Measurements from ENCODE around the gene C10orf95.
"Not testable (repeated sequence)": the region's sequence is repeated elsewhere in the genome, so short reads cannot be mapped to it uniquely, and the experiment has no call there.

C10orf95 gene

GRCh38 chr10:102457591-102458150, 6.3 kb upstream of the C10orf95 start:
- H3K4me2 ChIP-seq (ENCODE audit: low read length): no peak overlapping the region
- H3K36me3 ChIP-seq (ENCODE audit: control insufficient read depth, low read length): peaks cover 26% of the 10 kb centered on the region
- no peaks in the 10 kb centered on the region for H3K9me2 ChIP-seq (replicated peaks; ENCODE audit: control insufficient read depth, low read length)
- H3K4me3 ChIP-seq (ENCODE audit: low read length): no peak overlapping the region
- no peaks in the 10 kb centered on the region for H3K27me3 ChIP-seq (ENCODE audit: control insufficient read depth, low read length)
- peaks cover 21% of the 10 kb centered on the region for H3K79me2 ChIP-seq (ENCODE audit: control insufficient read depth, low read length)
- TF ChIP-seq CTCF (IDR thresholded peaks at IDR 0.05; ENCODE audit: low read depth, low read length, poor library complexity, severe bottlenecking): no peak
- no peak for TF ChIP-seq EZH2phosphoT487 (IDR thresholded peaks at IDR 0.05; ENCODE audit: borderline replicate concordance, low read length)
- H4K20me1 ChIP-seq (ENCODE audit: control insufficient read depth, insufficient read depth, low read depth, low read length): 0 out of 2 replicates have a peak, but pooled peaks cover under 1% of the 10 kb centered on the region
- peaks cover 25% of the 10 kb centered on the region for H3K4me1 ChIP-seq (ENCODE audit: control insufficient read depth, low read length)
- H3F3A ChIP-seq (ENCODE audit: control insufficient read depth, insufficient read depth): peaks cover 18% of the 10 kb centered on the region
- H3K9me3 ChIP-seq (ENCODE audit: control insufficient read depth, insufficient read depth, low read length): no peaks in the 10 kb centered on the region
- no peak overlapping the region for H3K27ac ChIP-seq (ENCODE audit: low read depth, low read length)

DNA sequence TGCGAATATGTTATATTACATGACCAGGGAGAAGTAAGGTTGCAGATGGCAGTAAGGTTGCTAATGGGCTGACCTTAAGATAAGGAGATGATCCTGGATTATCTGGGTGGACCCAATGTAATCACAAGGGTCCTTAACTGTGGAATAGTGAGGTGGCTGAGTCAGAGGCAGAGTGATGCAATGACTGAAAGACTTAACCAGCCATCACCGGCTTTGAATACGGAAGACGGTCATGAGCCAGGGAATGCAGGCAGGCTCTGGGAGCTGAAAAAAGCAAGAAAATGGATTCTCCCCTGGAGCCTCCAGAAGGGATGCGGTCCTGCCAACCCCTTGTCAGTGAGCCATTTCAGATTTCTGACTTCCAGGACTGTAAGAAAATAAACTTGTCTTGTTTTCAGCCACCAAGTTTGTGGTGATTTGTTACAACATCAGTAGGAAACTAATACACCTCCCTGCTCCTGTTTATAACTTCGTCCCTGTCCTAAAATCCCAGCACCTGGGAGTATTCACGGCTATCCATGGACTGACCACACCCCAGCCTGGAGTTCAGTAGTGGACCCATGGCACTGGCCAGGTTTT, 4.6 kb upstream of the C10orf95 start:
- Histone ChIP-seq H3K4me3 (ENCODE audit: low read length) (no peak overlapping the region), H3K4me1 (ENCODE audit: control insufficient read depth, low read length) (peaks cover 24% of the 10 kb centered on the region), H3K36me3 (ENCODE audit: control insufficient read depth, low read length) (peaks cover 43% of the 10 kb centered on the region), H4K20me1 (ENCODE audit: control insufficient read depth, insufficient read depth, low read depth, low read length) (peaks cover 3% of the 10 kb centered on the region; the same call in 1 of the 2 replicates), H3K9me2 (replicated peaks; ENCODE audit: control insufficient read depth, low read length) (no peaks in the 10 kb centered on the region), H3K79me2 (ENCODE audit: control insufficient read depth, low read length) (peaks cover 22% of the 10 kb centered on the region), H3K9me3 (ENCODE audit: control insufficient read depth, insufficient read depth, low read length) (no peaks in the 10 kb centered on the region), H3F3A (ENCODE audit: control insufficient read depth, insufficient read depth) (peaks cover 12% of the 10 kb centered on the region), H3K27me3 (ENCODE audit: control insufficient read depth, low read length) (no peaks in the 10 kb centered on the region), H3K4me2 (ENCODE audit: low read length) (no peak overlapping the region), H3K27ac (ENCODE audit: low read depth, low read length) (no peak overlapping the region)
- TF ChIP-seq EZH2phosphoT487 (IDR thresholded peaks at IDR 0.05; ENCODE audit: borderline replicate concordance, low read length) (no peak), CTCF (IDR thresholded peaks at IDR 0.05; ENCODE audit: low read depth, low read length, poor library complexity, severe bottlenecking) (no peak)

GRCh38 chr10:102454662-102455487, 3.5 kb upstream of the C10orf95 start:
- Histone ChIP-seq H3F3A (ENCODE audit: control insufficient read depth, insufficient read depth) (peaks cover 12% of the 10 kb centered on the region), H3K36me3 (ENCODE audit: control insufficient read depth, low read length) (peaks cover 45% of the 10 kb centered on the region), H3K79me2 (ENCODE audit: control insufficient read depth, low read length) (peaks cover 31% of the 10 kb centered on the region), H3K4me1 (ENCODE audit: control insufficient read depth, low read length) (peaks cover 16% of the 10 kb centered on the region)
- H4K20me1 ChIP-seq (ENCODE audit: control insufficient read depth, insufficient read depth, low read depth, low read length); H3K9me3 ChIP-seq (ENCODE audit: control insufficient read depth, insufficient read depth, low read length); H3K27me3 ChIP-seq (ENCODE audit: control insufficient read depth, low read length); H3K27ac ChIP-seq (ENCODE audit: low read depth, low read length); H3K4me3 ChIP-seq (ENCODE audit: low read length); H3K4me2 ChIP-seq (ENCODE audit: low read length); H3K9me2 ChIP-seq (replicated peaks; ENCODE audit: control insufficient read depth, low read length): not testable (repeated sequence)

GRCh38 chr10:102453502-102453901, 2.2 kb upstream of the C10orf95 start:
- H3K27me3 ChIP-seq (ENCODE audit: control insufficient read depth, low read length): no peaks in the 10 kb centered on the region
- H3K4me1 ChIP-seq (ENCODE audit: control insufficient read depth, low read length): peaks cover 24% of the 10 kb centered on the region
- H3K4me3 ChIP-seq (ENCODE audit: low read length): no peak overlapping the region
- peaks cover 12% of the 10 kb centered on the region for H3F3A ChIP-seq (ENCODE audit: control insufficient read depth, insufficient read depth)
- no peaks in the 10 kb centered on the region for H3K9me3 ChIP-seq (ENCODE audit: control insufficient read depth, insufficient read depth, low read length)
- H3K9me2 ChIP-seq (replicated peaks; ENCODE audit: control insufficient read depth, low read length): no peaks in the 10 kb centered on the region
- peaks cover 45% of the 10 kb centered on the region for H3K36me3 ChIP-seq (ENCODE audit: control insufficient read depth, low read length)
- no peak overlapping the region for H3K27ac ChIP-seq (ENCODE audit: low read depth, low read length)
- TF ChIP-seq EZH2phosphoT487 (IDR thresholded peaks at IDR 0.05; ENCODE audit: borderline replicate concordance, low read length): no peak
- no peak for TF ChIP-seq CTCF (IDR thresholded peaks at IDR 0.05; ENCODE audit: low read depth, low read length, poor library complexity, severe bottlenecking)
- H4K20me1 ChIP-seq (ENCODE audit: control insufficient read depth, insufficient read depth, low read depth, low read length): peaks cover 3% of the 10 kb centered on the region; the same call in 1 of the 2 replicates
- H3K4me2 ChIP-seq (ENCODE audit: low read length): no peak overlapping the region
- H3K79me2 ChIP-seq (ENCODE audit: control insufficient read depth, low read length): peaks cover 32% of the 10 kb centered on the region

Data from DOHH2 (cell line).